Left lung (tissue), 14 donors: ENCODE measurements around the gene BCS1L. TPM values are rescaled to one million over a fixed set of nuclear protein-coding genes. Genes with fewer than 3 reads are reported as not detected.

Experiments used
- ATAC-seq: fragments of 200-7000 bp; cut with Tn5 transposase; one replicate; pipeline ENCODE4 v1.9.1; 2020; ENCODE audit warnings: moderate library complexity
- DNase-seq, 4 donors: peaks; one replicate each; pipeline ENCODE4 v3.0.0-alpha.2; 2013 to 2020
- H3K27ac ChIP-seq, 2 donors: fragments of 200-600 bp; sonication (generic) in 1 of 2; one replicate each; pipeline versions ENCODE4 v1.5.0 to v1.8.0; 2020 to 2021
- H3K27me3 ChIP-seq, 2 donors: fragments of 200-600 bp; sonication (generic) in 1 of 2; one replicate each; pipeline versions ENCODE4 v1.5.0 to v1.8.0; 2020 to 2021
- H3K36me3 ChIP-seq, 2 donors: fragments of 200-600 bp; sonication (generic) in 1 of 2; one replicate each; pipeline versions ENCODE4 v1.5.0 to v1.8.0; 2020 to 2021
- H3K4me1 ChIP-seq, 2 donors: fragments of 200-600 bp; one replicate each; pipeline ENCODE4 v1.8.0; 2021
- H3K4me3 ChIP-seq, 2 donors: fragments of 200-600 bp; sonication (generic) in 1 of 2; one replicate each; pipeline versions ENCODE4 v1.5.0 to v1.8.0; 2020 to 2021; ENCODE audit warnings: mild to moderate bottlenecking in 1 of 2
- H3K9me3 ChIP-seq, 2 donors: fragments of 200-600 bp; sonication (generic) in 1 of 2; one replicate each; pipeline versions ENCODE4 v1.5.0 to v1.8.0; 2020 to 2021
- CTCF ChIP-seq, 2 donors: fragments of 200-600 bp; sonication (generic) in 1 of 2; IDR thresholded peaks; one replicate each; pipeline versions ENCODE4 v1.5.0 to v1.8.0; 2021; ENCODE audit warnings: antibody characterized with exemption in 2 of 2
- intact Hi-C, 2 donors: fragments of 100-400 bp; cut with DNase I; formaldehyde crosslinking; loops; one replicate each; pipeline versions ENCODE4 v1.11.2 to v1.14.2; 2022
- long read RNA-seq, 12 donors: library from polyadenylated mRNA in 2 of 12; unstranded in 2 of 12; transcript quantifications; one replicate each; pipeline ENCODE4 v2.0.0 and lab custom pipeline, GENCODE V29; 2019 to 2026
- polyA plus RNA-seq, 6 donors: library from polyadenylated mRNA; unstranded; fragments of 120-200 nt; gene quantifications; one replicate each; pipeline ENCODE4 v1.2.1, GENCODE V29; 2013; ENCODE audit not compliant: insufficient read length in 6 of 6
- total RNA-seq, 2 donors: library from RNA; stranded (reverse); fragmentation: NEBNext Ultra II Directional; extraction: Animal tissue kit (Norgen Biotek cat#: 25700); gene quantifications; one replicate each; pipeline ENCODE4 v1.2.1, GENCODE V29; 2021
- donor health status: DM: no; HTN: yes; CAD: no.
- donor health status: DM: no; HTN: no; CAD: no.

The BCS1L gene
- total RNA-seq: 10 to 100 TPM; 27.1 to 52.2 TPM
- 10 to 100 TPM; 50.7 to 59.6 (median 55.5) TPM for polyA plus RNA-seq
- long read RNA-seq, donor 1, transcript BCS1L-201 (8 exons, 1,454 nt): major isoform, 5 of 18 reads
- long read RNA-seq, donor 1, partial matches to known transcripts: 6 of 18 reads
- long read RNA-seq, donor 1, other reads (novel, unspliced or antisense): 0 of 18 reads
- long read RNA-seq, donor 2, partial matches to known transcripts: 5 of 20 reads
- long read RNA-seq, donor 2, other reads (novel, unspliced or antisense): 14 of 20 reads
- long read RNA-seq, donor 3, transcript BCS1L-201 (8 exons, 1,454 nt): major isoform, 5 of 8 reads
- long read RNA-seq, donor 3, partial matches to known transcripts: 0 of 8 reads
- long read RNA-seq, donor 3, other reads (novel, unspliced or antisense): 0 of 8 reads
- long read RNA-seq, donor 4, transcript BCS1L-201 (8 exons, 1,454 nt): major isoform, 10 of 24 reads
- long read RNA-seq, donor 4, partial matches to known transcripts: 6 of 24 reads
- long read RNA-seq, donor 4, other reads (novel, unspliced or antisense): 7 of 24 reads
- long read RNA-seq, donor 5, partial matches to known transcripts: 5 of 9 reads
- long read RNA-seq, donor 5, other reads (novel, unspliced or antisense): 0 of 9 reads
- long read RNA-seq, donor 6, partial matches to known transcripts: 12 of 26 reads
- long read RNA-seq, donor 6, other reads (novel, unspliced or antisense): 12 of 26 reads
- long read RNA-seq, donor 7, partial matches to known transcripts: 0 of 2 reads
- long read RNA-seq, donor 7, other reads (novel, unspliced or antisense): 0 of 2 reads
- long read RNA-seq, donor 8, partial matches to known transcripts: 0 of 4 reads
- long read RNA-seq, donor 8, other reads (novel, unspliced or antisense): 0 of 4 reads
- long read RNA-seq, donor 9: 0 reads
- long read RNA-seq, donor 10, transcript BCS1L-201 (8 exons, 1,454 nt): major isoform, 21 of 40 reads
- long read RNA-seq, donor 10, partial matches to known transcripts: 4 of 40 reads
- long read RNA-seq, donor 10, other reads (novel, unspliced or antisense): 13 of 40 reads
- long read RNA-seq, donor 11, partial matches to known transcripts: 0 of 2 reads
- long read RNA-seq, donor 11, other reads (novel, unspliced or antisense): 0 of 2 reads
- long read RNA-seq, donor 12, partial matches to known transcripts: 0 of 2 reads
- long read RNA-seq, donor 12, other reads (novel, unspliced or antisense): 0 of 2 reads

- ATAC-seq: peak; percentile 98
- peak within 1 kb of the TSS; percentile 50 to 71 for H3K27ac ChIP-seq
- TF ChIP-seq CTCF (IDR thresholded peaks at IDR 0.05): no peak
- intact Hi-C loops: no loop called here
- H3K4me3 ChIP-seq: peak within 1 kb of the TSS; percentile 84 to 86
- no peaks in the 10 kb centered on the region for H3K27me3 ChIP-seq
- H3K36me3 ChIP-seq: peaks cover 0 to 59% of the 10 kb centered on the region in 2 donors
- peak; percentile 81 to 98 (median 92) for DNase-seq
- no peaks in the 10 kb centered on the region for H3K9me3 ChIP-seq
- H3K4me1 ChIP-seq: peaks cover 12 to 22% of the 10 kb centered on the region in 2 donors
These were observed at the start of gene BCS1L, which contains the start of gene ZNF142 for GRCh38 chr2:218659258-218659987. TSS of gene BCS1L (plus strand) at chr2:218659683. CDS start at chr2:218660988, 1,305 bp downstream. TSS of gene ZNF142 (minus strand) at chr2:218659623. CDS start at chr2:218656429, 3,194 bp downstream.

GRCh38 chr2:218615868-218616315, 43.6 kb upstream of the BCS1L start:
- TF ChIP-seq CTCF (IDR thresholded peaks at IDR 0.05): no peak
- Histone ChIP-seq H3K36me3 (no peaks in the 10 kb centered on the region), H3K4me1 (no peaks in the 10 kb centered on the region), H3K27ac (no peak overlapping the region), H3K27me3 (no peaks in the 10 kb centered on the region), H3K4me3 (no peak overlapping the region), H3K9me3 (no peaks in the 10 kb centered on the region)
- DNase-seq (no peak), ATAC-seq (no peak)
- intact Hi-C loops: no loop called here

GRCh38 chr2:218618102-218618860, 41.2 kb upstream of the BCS1L start:
- no peaks in the 10 kb centered on the region for H3K27me3 ChIP-seq
- H3K4me3 ChIP-seq: no peak overlapping the region
- H3K36me3 ChIP-seq: no peaks in the 10 kb centered on the region
- H3K27ac ChIP-seq: no peak overlapping the region
- no peak for TF ChIP-seq CTCF (IDR thresholded peaks at IDR 0.05)
- intact Hi-C loops: no loop called here
- no peak for ATAC-seq
- H3K4me1 ChIP-seq: peaks cover 3 to 4% of the 10 kb centered on the region in 2 donors
- no peaks in the 10 kb centered on the region for H3K9me3 ChIP-seq
- DNase-seq: peak in 1 of 4 donors; percentile 47

- ATAC-seq (no peak), DNase-seq (no peak)
- Histone ChIP-seq H3K27me3 (no peaks in the 10 kb centered on the region), H3K4me1 (peaks cover 3 to 4% of the 10 kb centered on the region in 2 donors), H3K4me3 (no peak overlapping the region), H3K27ac (no peak overlapping the region), H3K9me3 (no peaks in the 10 kb centered on the region), H3K36me3 (no peaks in the 10 kb centered on the region)
- TF ChIP-seq CTCF (IDR thresholded peaks at IDR 0.05): no peak
- intact Hi-C loops: no loop called here
These were observed 38.5 kb upstream of the BCS1L start for GRCh38 chr2:218621007-218621406.
